Measurements from ENCODE around the gene UBL5.

The UBL5 gene

GRCh38 chr19:9857076-9857721 is 29.5 kb downstream of the UBL5 start:
- no CpG with 5 or more reads among the region's 13 CpGs for WGBS (ENCODE audit: extremely low coverage, insufficient coverage, low lambda C conversion rate)

GRCh38 chr19:9857920-9858746 is 30.4 kb downstream of the UBL5 start:
- H2BK15ac ChIP-seq (replicated peaks; ENCODE audit: low read depth), result no peak overlapping the region
- no peak overlapping the region for H3K4me3 ChIP-seq (ENCODE audit: low read length)
- WGBS (ENCODE audit: extremely low coverage, insufficient coverage, low lambda C conversion rate), result no CpG with 5 or more reads among the region's 10 CpGs
- no peaks in the 10 kb centered on the region for H3K27me3 ChIP-seq (ENCODE audit: insufficient read depth, low read length, poor library complexity)
- H2BK120ac ChIP-seq (ENCODE audit: low read depth, low read length), result no peak overlapping the region
- no peak overlapping the region for H4K8ac ChIP-seq (ENCODE audit: low read depth, low read length)
- H3K4me1 ChIP-seq (ENCODE audit: control insufficient read depth, low read depth, low read length), result no peaks in the 10 kb centered on the region
- H3K23ac ChIP-seq (ENCODE audit: low read length), result no peak overlapping the region
- no peak overlapping the region for H3K9ac ChIP-seq (ENCODE audit: low read length)
- no peaks in the 10 kb centered on the region for H3K36me3 ChIP-seq (ENCODE audit: control insufficient read depth, insufficient read depth, low read length)
- H3K79me2 ChIP-seq (ENCODE audit: control insufficient read depth, insufficient read depth, low read length), result no peaks in the 10 kb centered on the region
- H2AK5ac ChIP-seq (ENCODE audit: low read length), result no peak overlapping the region
- no peak overlapping the region for H2BK5ac ChIP-seq (ENCODE audit: low read length)
- H3K4ac ChIP-seq (ENCODE audit: low read depth, low read length), result no peak overlapping the region
- no peak for DNase-seq
- no peak overlapping the region for H4K5ac ChIP-seq (ENCODE audit: low read length)
- H3K18ac ChIP-seq (ENCODE audit: low read length), result no peak overlapping the region
- no peak overlapping the region for H3K27ac ChIP-seq (ENCODE audit: low read depth, low read length)
- H3K56ac ChIP-seq (ENCODE audit: low read length), result no peak overlapping the region
- H3K79me1 ChIP-seq (ENCODE audit: low read length), result no peaks in the 10 kb centered on the region
- no peak overlapping the region for H3K4me2 ChIP-seq (ENCODE audit: low read length)

More at GRCh38 chr19:9857076-9857721, 29.5 kb downstream of the UBL5 start:
- Histone ChIP-seq H3K79me1 (ENCODE audit: low read length) (no peaks in the 10 kb centered on the region), H3K18ac (ENCODE audit: low read length) (no peak overlapping the region), H2AK5ac (ENCODE audit: low read length) (no peak overlapping the region), H3K23ac (ENCODE audit: low read length) (no peak overlapping the region), H3K4ac (ENCODE audit: low read depth, low read length) (no peak overlapping the region), H3K4me1 (ENCODE audit: control insufficient read depth, low read depth, low read length) (no peaks in the 10 kb centered on the region), H3K36me3 (ENCODE audit: control insufficient read depth, insufficient read depth, low read length) (no peaks in the 10 kb centered on the region), H2BK5ac (ENCODE audit: low read length) (no peak overlapping the region), H3K79me2 (ENCODE audit: control insufficient read depth, insufficient read depth, low read length) (no peaks in the 10 kb centered on the region), H2BK15ac (replicated peaks; ENCODE audit: low read depth) (no peak overlapping the region), H3K4me3 (ENCODE audit: low read length) (no peak overlapping the region), H3K27ac (ENCODE audit: low read depth, low read length) (no peak overlapping the region), H2BK120ac (ENCODE audit: low read depth, low read length) (no peak overlapping the region), H3K27me3 (ENCODE audit: insufficient read depth, low read length, poor library complexity) (no peaks in the 10 kb centered on the region), H4K5ac (ENCODE audit: low read length) (no peak overlapping the region), H3K9ac (ENCODE audit: low read length) (no peak overlapping the region), H3K4me2 (ENCODE audit: low read length) (no peak overlapping the region), H3K56ac (ENCODE audit: low read length) (no peak overlapping the region), H4K8ac (ENCODE audit: low read depth, low read length) (no peak overlapping the region)
- DNase-seq, result no peak

GRCh38 chr19:9858766-9859165 is 31.0 kb downstream of the UBL5 start:
- H4K8ac ChIP-seq (ENCODE audit: low read depth, low read length), result no peak overlapping the region
- no peaks in the 10 kb centered on the region for H3K4me1 ChIP-seq (ENCODE audit: control insufficient read depth, low read depth, low read length)
- no peaks in the 10 kb centered on the region for H3K27me3 ChIP-seq (ENCODE audit: insufficient read depth, low read length, poor library complexity)
- no peaks in the 10 kb centered on the region for H3K79me2 ChIP-seq (ENCODE audit: control insufficient read depth, insufficient read depth, low read length)
- no peak overlapping the region for H3K4ac ChIP-seq (ENCODE audit: low read depth, low read length)
- H2BK15ac ChIP-seq (replicated peaks; ENCODE audit: low read depth), result no peak overlapping the region
- H3K18ac ChIP-seq (ENCODE audit: low read length), result no peak overlapping the region
- H3K4me3 ChIP-seq (ENCODE audit: low read length), result no peak overlapping the region
- no peaks in the 10 kb centered on the region for H3K79me1 ChIP-seq (ENCODE audit: low read length)
- no peak overlapping the region for H4K5ac ChIP-seq (ENCODE audit: low read length)
- H3K23ac ChIP-seq (ENCODE audit: low read length), result no peak overlapping the region
- H3K9ac ChIP-seq (ENCODE audit: low read length), result no peak overlapping the region
- no peak overlapping the region for H2BK120ac ChIP-seq (ENCODE audit: low read depth, low read length)
- H3K4me2 ChIP-seq (ENCODE audit: low read length), result no peak overlapping the region
- H2BK5ac ChIP-seq (ENCODE audit: low read length), result no peak overlapping the region
- no peaks in the 10 kb centered on the region for H3K36me3 ChIP-seq (ENCODE audit: control insufficient read depth, insufficient read depth, low read length)
- no peak overlapping the region for H2AK5ac ChIP-seq (ENCODE audit: low read length)
- H3K56ac ChIP-seq (ENCODE audit: low read length), result no peak overlapping the region
- H3K27ac ChIP-seq (ENCODE audit: low read depth, low read length), result no peak overlapping the region
- DNase-seq, result no peak

- Histone ChIP-seq H3K79me1 (ENCODE audit: low read length) (no peaks in the 10 kb centered on the region), H3K4ac (ENCODE audit: low read depth, low read length) (no peak overlapping the region), H4K5ac (ENCODE audit: low read length) (no peak overlapping the region), H3K27ac (ENCODE audit: low read depth, low read length) (no peak overlapping the region), H4K8ac (ENCODE audit: low read depth, low read length) (no peak overlapping the region), H3K4me2 (ENCODE audit: low read length) (no peak overlapping the region), H3K18ac (ENCODE audit: low read length) (no peak overlapping the region), H3K27me3 (ENCODE audit: insufficient read depth, low read length, poor library complexity) (no peaks in the 10 kb centered on the region), H3K4me3 (ENCODE audit: low read length) (no peak overlapping the region), H3K23ac (ENCODE audit: low read length) (no peak overlapping the region), H3K9ac (ENCODE audit: low read length) (no peak overlapping the region), H3K36me3 (ENCODE audit: control insufficient read depth, insufficient read depth, low read length) (no peaks in the 10 kb centered on the region), H3K4me1 (ENCODE audit: control insufficient read depth, low read depth, low read length) (no peaks in the 10 kb centered on the region), H2BK5ac (ENCODE audit: low read length) (no peak overlapping the region), H2BK15ac (replicated peaks; ENCODE audit: low read depth) (no peak overlapping the region), H2BK120ac (ENCODE audit: low read depth, low read length) (no peak overlapping the region), H3K79me2 (ENCODE audit: control insufficient read depth, insufficient read depth, low read length) (no peaks in the 10 kb centered on the region), H3K56ac (ENCODE audit: low read length) (no peak overlapping the region), H2AK5ac (ENCODE audit: low read length) (no peak overlapping the region)
- no peak for DNase-seq
- WGBS (ENCODE audit: extremely low coverage, insufficient coverage, low lambda C conversion rate), result no CpG with 5 or more reads among the region's 8 CpGs
Measured at GRCh38 chr19:9860407-9860806, 32.7 kb downstream of the UBL5 start.

- H3K4me3 ChIP-seq (ENCODE audit: low read length), result no peak overlapping the region
- H3K56ac ChIP-seq (ENCODE audit: low read length), result no peak overlapping the region
- H3K18ac ChIP-seq (ENCODE audit: low read length), result no peak overlapping the region
- H4K8ac ChIP-seq (ENCODE audit: low read depth, low read length), result no peak overlapping the region
- no peaks in the 10 kb centered on the region for H3K4me1 ChIP-seq (ENCODE audit: control insufficient read depth, low read depth, low read length)
- no peak for DNase-seq
- no peaks in the 10 kb centered on the region for H3K79me2 ChIP-seq (ENCODE audit: control insufficient read depth, insufficient read depth, low read length)
- no peak overlapping the region for H2BK120ac ChIP-seq (ENCODE audit: low read depth, low read length)
- H3K9ac ChIP-seq (ENCODE audit: low read length), result no peak overlapping the region
- H2AK5ac ChIP-seq (ENCODE audit: low read length), result no peak overlapping the region
- no peaks in the 10 kb centered on the region for H3K27me3 ChIP-seq (ENCODE audit: insufficient read depth, low read length, poor library complexity)
- no peak overlapping the region for H3K4ac ChIP-seq (ENCODE audit: low read depth, low read length)
- no peaks in the 10 kb centered on the region for H3K79me1 ChIP-seq (ENCODE audit: low read length)
- H3K4me2 ChIP-seq (ENCODE audit: low read length), result no peak overlapping the region
- whole genome bisulfite sequencing (ENCODE audit: extremely low coverage, insufficient coverage, low lambda C conversion rate), result no CpG with 5 or more reads among the region's 1 CpG
- H4K5ac ChIP-seq (ENCODE audit: low read length), result no peak overlapping the region
- no peak overlapping the region for H2BK15ac ChIP-seq (replicated peaks; ENCODE audit: low read depth)
- no peak overlapping the region for H3K23ac ChIP-seq (ENCODE audit: low read length)
- no peak overlapping the region for H2BK5ac ChIP-seq (ENCODE audit: low read length)
- H3K27ac ChIP-seq (ENCODE audit: low read depth, low read length), result no peak overlapping the region
- H3K36me3 ChIP-seq (ENCODE audit: control insufficient read depth, insufficient read depth, low read length), result no peaks in the 10 kb centered on the region
Measured at GRCh38 chr19:9861503-9861902, 33.8 kb downstream of the UBL5 start.

Data from mesendoderm (in vitro differentiated cells).